ENCODE data around the gene S100A7.
"Not testable (repeated sequence)": the region's sequence is repeated elsewhere in the genome, so short reads cannot be mapped to it uniquely, and the experiment has no call there.

Gene S100A7

GRCh38 chr1:153431002-153431401, 29.4 kb downstream of the S100A7 start:
- DNase-seq (ENCODE audit: low read depth in 2 of 2): no peak

GRCh38 chr1:153430561-153430960, 29.9 kb downstream of the S100A7 start:
- DNase-seq (ENCODE audit: low read depth in 2 of 2): no peak

GRCh38 chr1:153430166-153430553, 30.3 kb downstream of the S100A7 start:
- DNase-seq (ENCODE audit: low read depth in 2 of 2): no peak

- DNase-seq (ENCODE audit: low read depth in 2 of 2): no peak
These were observed 30.9 kb downstream of the S100A7 start for GRCh38 chr1:153429266-153430165.

- no peak for DNase-seq (ENCODE audit: low read depth in 2 of 2)
These were observed 31.7 kb downstream of the S100A7 start for GRCh38 chr1:153428791-153429190.

GRCh38 chr1:153428073-153428638, 32.3 kb downstream of the S100A7 start:
- DNase-seq (ENCODE audit: low read depth in 2 of 2): no peak

- DNase-seq (ENCODE audit: low read depth in 2 of 2): no peak
These were observed 33.6 kb downstream of the S100A7 start for GRCh38 chr1:153426809-153427208.

- peak; percentile 26 to 41 for DNase-seq (ENCODE audit: low read depth in 2 of 2)
These were observed 37.9 kb downstream of the S100A7 start for GRCh38 chr1:153422450-153423068.

GRCh38 chr1:153420306-153420705, 40.1 kb downstream of the S100A7 start:
- no peak for DNase-seq (ENCODE audit: low read depth in 2 of 2)

- not testable (repeated sequence) for DNase-seq (ENCODE audit: low read depth in 2 of 2)
These were observed 41.0 kb downstream of the S100A7 start for GRCh38 chr1:153419436-153419793.

GRCh38 chr1:153418758-153419435, 41.6 kb downstream of the S100A7 start:
- not testable (repeated sequence) for DNase-seq (ENCODE audit: low read depth in 2 of 2)

- no peak for DNase-seq (ENCODE audit: low read depth in 2 of 2)
These were observed 43.1 kb downstream of the S100A7 start for GRCh38 chr1:153417136-153417888.

- no peak for DNase-seq (ENCODE audit: low read depth in 2 of 2)
These were observed 44.4 kb downstream of the S100A7 start, which contains the start of gene S100A7A for GRCh38 chr1:153415850-153416570. Gene S100A7A (plus strand): TSS chr1:153416520. CDS start chr1:153418083, 1,563 bp downstream.

GRCh38 chr1:153413961-153414360, 46.5 kb downstream of the S100A7 start:
- DNase-seq (ENCODE audit: low read depth in 2 of 2): not testable (repeated sequence)

Data from stimulated activated CD8-positive, alpha-beta memory T cell treated with anti-CD3 and anti-CD28 coated beads, Interleukin-2, amount 100 ng/mL, for 1 hour (primary cell).